ENCODE results near the gene USP19.

The USP19 gene

GRCh38 chr3:49134471-49135265 lies 14.0 kb upstream of the USP19 start:
- POLR2A ChIA-PET (ENCODE audit: low non-redundant PET), result no interaction called here
- TF ChIP-seq CTCF (conservative IDR thresholded peaks at IDR 0.05; ENCODE audit: low read depth), result no peak
- no peak for DNase-seq (ENCODE audit: low spot score)
- H3K27ac ChIP-seq, result peak overlapping the region; percentile 25; the same call in 1 of the 2 replicates
- CTCF ChIA-PET, result no interaction called here

- peak; percentile 60 for DNase-seq (ENCODE audit: low spot score)
- CTCF ChIA-PET, result interaction anchor here (0.7 kb wide), 1 partner anchor 835 kb away, joined by 4 read pairs; no protein-coding TSS in a partner anchor
Observed at GRCh38 chr3:49133226-49133951, 12.8 kb upstream of the USP19 start.

GRCh38 chr3:49132437-49133225 lies 12.0 kb upstream of the USP19 start, which contains the start of gene LAMB2:
Gene LAMB2, minus strand, starts transcription at chr3:49133050. Its CDS starts 183 bp downstream, at chr3:49132867.
- ChIA-PET CTCF (interaction anchor here (0.7 kb wide), 1 partner anchor 834 kb away, joined by 4 read pairs; no protein-coding TSS in a partner anchor), POLR2A (ENCODE audit: low non-redundant PET) (no interaction called here)
- peak within 1 kb of the TSS; percentile 63 for H3K27ac ChIP-seq
- TF ChIP-seq CTCF (conservative IDR thresholded peaks at IDR 0.05; ENCODE audit: low read depth), result no peak
- DNase-seq (ENCODE audit: low spot score), result no peak

More at GRCh38 chr3:49133226-49133951, 12.8 kb upstream of the USP19 start:
- TF ChIP-seq CTCF (conservative IDR thresholded peaks at IDR 0.05; ENCODE audit: low read depth), result no peak
- H3K27ac ChIP-seq, result peak overlapping the region; percentile 63
- POLR2A ChIA-PET (ENCODE audit: low non-redundant PET), result no interaction called here

- no peak for DNase-seq (ENCODE audit: low spot score)
- ChIA-PET POLR2A (ENCODE audit: low non-redundant PET) (no interaction called here), CTCF (no interaction called here)
- peak overlapping the region; percentile 63 for H3K27ac ChIP-seq
- TF ChIP-seq CTCF (conservative IDR thresholded peaks at IDR 0.05; ENCODE audit: low read depth), result no peak
Observed at GRCh38 chr3:49132073-49132436, 11.4 kb upstream of the USP19 start.

GRCh38 chr3:49131576-49131975 lies 11.0 kb upstream of the USP19 start:
- no peak for TF ChIP-seq CTCF (conservative IDR thresholded peaks at IDR 0.05; ENCODE audit: low read depth)
- ChIA-PET CTCF (no interaction called here), POLR2A (ENCODE audit: low non-redundant PET) (no interaction called here)
- H3K27ac ChIP-seq, result peak overlapping the region; percentile 63
- no peak for DNase-seq (ENCODE audit: low spot score)

GRCh38 chr3:49131040-49131439 lies 10.4 kb upstream of the USP19 start:
- CTCF ChIA-PET, result no interaction called here
- DNase-seq (ENCODE audit: low spot score), result no peak

More at GRCh38 chr3:49131040-49131439, 10.4 kb upstream of the USP19 start:
- POLR2A ChIA-PET (ENCODE audit: low non-redundant PET), result no interaction called here
- TF ChIP-seq CTCF (conservative IDR thresholded peaks at IDR 0.05; ENCODE audit: low read depth), result no peak
- H3K27ac ChIP-seq, result no peak overlapping the region
